GM12873 (cell line): ENCODE results near the gene SUV39H1.

Experiments
- CTCF ChIP-seq: IDR thresholded peaks from 2 replicates; pipeline ENCODE4 v1.5.1; 2012; ENCODE audit warnings: low read depth, mild to moderate bottlenecking, moderate library complexity, low read length, control low read depth; ENCODE audit not compliant: insufficient read depth; ENCODE audit errors: missing control alignments

SUV39H1 gene

GRCh38 chrX:48703642-48704481 is 7.3 kb downstream of the SUV39H1 start:
- no peak for TF ChIP-seq CTCF

GRCh38 chrX:48705871-48706270 is 9.3 kb downstream of the SUV39H1 start:
- TF ChIP-seq CTCF = no peak

GRCh38 chrX:48709522-48710112 is 13.1 kb downstream of the SUV39H1 start:
- no peak for TF ChIP-seq CTCF

- TF ChIP-seq CTCF = no peak
These were observed 14.8 kb downstream of the SUV39H1 start for GRCh38 chrX:48711162-48711928.

- TF ChIP-seq CTCF = no peak
These were observed 15.5 kb downstream of the SUV39H1 start for GRCh38 chrX:48711929-48712505.

- no peak for TF ChIP-seq CTCF
These were observed 17.3 kb downstream of the SUV39H1 start for GRCh38 chrX:48713847-48714246.

GRCh38 chrX:48714573-48714972 is 18.0 kb downstream of the SUV39H1 start:
- TF ChIP-seq CTCF = no peak
